WTC11 (cell line): ENCODE data around the gene HS6ST1.

Experiments
- ATF2 ChIP-seq: sonication (generic); formaldehyde crosslinking; IDR thresholded peaks from 2 replicates; pipeline ENCODE4 v1.8.1; 2022; ENCODE audit warnings: low read depth, missing genetic modification reagents, borderline replicate concordance
- CTCF ChIP-seq: fragments of 200-600 bp; IDR thresholded peaks from 2 replicates; pipeline ENCODE4 v1.8.0; 2022; ENCODE audit warnings: antibody characterized with exemption
- E2F1 ChIP-seq: sonication (generic); formaldehyde crosslinking; IDR thresholded peaks from 2 replicates; pipeline ENCODE4 v1.8.0; 2022; ENCODE audit warnings: mild to moderate bottlenecking, missing genetic modification reagents
- FOXP1 ChIP-seq: sonication (generic); formaldehyde crosslinking; IDR thresholded peaks from 2 replicates; pipeline ENCODE4 v1.8.0; 2022; ENCODE audit warnings: missing genetic modification reagents, mild to moderate bottlenecking, moderate library complexity, borderline replicate concordance
- IRF1 ChIP-seq: sonication (generic); formaldehyde crosslinking; IDR thresholded peaks from 2 replicates; pipeline ENCODE4 v1.8.0; 2023; ENCODE audit warnings: missing genetic modification reagents
- JUN ChIP-seq: sonication (generic); formaldehyde crosslinking; IDR thresholded peaks from 2 replicates; pipeline ENCODE4 v1.8.0; 2023; ENCODE audit warnings: mild to moderate bottlenecking, missing genetic modification reagents
- MAX ChIP-seq: sonication (generic); formaldehyde crosslinking; IDR thresholded peaks from 2 replicates; pipeline ENCODE4 v1.8.0; 2022; ENCODE audit warnings: mild to moderate bottlenecking, missing genetic modification reagents
- NFYB ChIP-seq: sonication (generic); formaldehyde crosslinking; conservative IDR thresholded peaks from 2 replicates; pipeline ENCODE4 v1.8.0; 2022; ENCODE audit warnings: low read depth, missing genetic modification reagents
- NR2C2 ChIP-seq: sonication (generic); formaldehyde crosslinking; IDR thresholded peaks from 2 replicates; pipeline ENCODE4 v1.8.0; 2022; ENCODE audit warnings: mild to moderate bottlenecking, missing genetic modification reagents
- NR3C1 ChIP-seq: sonication (generic); formaldehyde crosslinking; conservative IDR thresholded peaks from 2 replicates; pipeline ENCODE4 v1.8.1; 2023; ENCODE audit warnings: low read depth, mild to moderate bottlenecking, missing genetic modification reagents
- OVOL2 ChIP-seq: fragments of 250-450 bp; sonication (Bioruptor Pico); IDR thresholded peaks from 2 replicates; pipeline ENCODE4 v1.9.0; 2021; ENCODE audit warnings: mild to moderate bottlenecking, borderline replicate concordance
- ZBTB21 ChIP-seq: sonication (generic); formaldehyde crosslinking; IDR thresholded peaks from 2 replicates; pipeline ENCODE4 v1.8.1; 2023; ENCODE audit warnings: mild to moderate bottlenecking, missing genetic modification reagents, borderline replicate concordance
- ZNF512 ChIP-seq: sonication (generic); formaldehyde crosslinking; IDR thresholded peaks from 2 replicates; pipeline ENCODE4 v1.8.1; 2022; ENCODE audit warnings: missing genetic modification reagents, borderline replicate concordance

GRCh38 chr2:128269063-128269989 lies 49.3 kb downstream of the HS6ST1 start:
- no peak for TF ChIP-seq ZBTB21
- no peak for TF ChIP-seq OVOL2 (CRISPR knock-in tag)
- TF ChIP-seq IRF1 (CRISPR knock-in tag), result no peak
- no peak for TF ChIP-seq E2F1 (CRISPR knock-in tag)
- TF ChIP-seq NFYB (CRISPR knock-in tag), result no peak
- TF ChIP-seq MAX, result no peak
- TF ChIP-seq CTCF, result no peak
- TF ChIP-seq JUN (CRISPR knock-in tag), result no peak
- TF ChIP-seq NR2C2 (CRISPR knock-in tag), result no peak
- no peak for TF ChIP-seq ATF2 (CRISPR knock-in tag)
- no peak for TF ChIP-seq FOXP1 (CRISPR knock-in tag)
- TF ChIP-seq ZNF512, result no peak
- no peak for TF ChIP-seq NR3C1 (CRISPR knock-in tag)
